Stimulated activated CD4-positive, alpha-beta T cell treated with anti-CD3 and anti-CD28 coated beads, Interleukin-4, amount 100 ng/mL, for 4 hours (primary cell): ENCODE measurements around the gene MOB4.
"Not testable (repeated sequence)": the region's sequence is repeated elsewhere in the genome, so short reads cannot be mapped to it uniquely, and the experiment has no call there.

ENCODE experiments used
- DNase-seq, 2 experiments: peaks; one replicate each; pipeline ENCODE4 v3.0.0-alpha.2; 2020

Gene MOB4

GRCh38 chr2:197515739-197516392, at the start of gene MOB4:
Gene MOB4, plus strand, starts transcription at chr2:197516066. Its CDS starts 21 bp downstream, at chr2:197516087.
- DNase-seq, result peak; percentile 86 to 94

DNA sequence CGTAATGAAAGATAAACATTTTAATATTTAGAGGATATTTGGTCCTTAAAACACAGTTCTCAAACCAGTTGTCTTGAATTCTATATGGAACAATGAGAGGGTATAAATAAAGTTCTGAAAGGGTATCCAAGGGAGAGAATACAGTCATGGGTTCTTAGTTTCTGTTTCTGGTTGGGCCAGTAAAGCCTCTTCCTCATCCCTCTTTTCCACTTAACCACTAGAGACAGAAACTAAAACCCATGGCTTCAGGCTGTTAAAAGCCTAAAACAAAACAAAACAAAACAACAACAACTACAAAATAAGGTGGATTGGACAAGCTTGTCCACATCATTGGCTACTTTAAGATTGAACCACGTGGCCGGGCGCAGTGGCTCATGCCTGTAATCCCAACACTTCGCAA, 43.7 kb upstream of the MOB4 start:
- no peak for DNase-seq

DNA sequence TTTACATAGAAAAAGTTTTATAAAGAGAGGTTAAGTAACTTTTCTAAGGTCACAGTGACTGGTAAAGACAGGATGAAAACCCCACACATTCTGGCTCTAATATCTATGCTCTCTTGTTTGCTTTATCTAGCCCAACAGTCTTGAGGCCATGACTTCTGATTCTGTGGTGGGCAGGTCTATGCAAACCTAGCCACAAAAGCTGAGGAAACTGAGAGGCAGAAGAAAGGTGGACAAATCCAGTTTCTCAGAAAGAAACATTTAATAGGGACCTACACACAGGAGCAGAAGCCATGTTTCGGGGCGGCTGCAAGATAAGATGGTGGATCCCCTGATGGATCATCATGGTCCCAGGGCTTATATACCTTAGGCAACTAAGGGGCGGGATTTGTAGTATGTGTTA, 38.1 kb upstream of the MOB4 start:
- no peak for DNase-seq

- no peak for DNase-seq
Measured at GRCh38 chr2:197480165-197481036, 35.5 kb upstream of the MOB4 start.

DNA sequence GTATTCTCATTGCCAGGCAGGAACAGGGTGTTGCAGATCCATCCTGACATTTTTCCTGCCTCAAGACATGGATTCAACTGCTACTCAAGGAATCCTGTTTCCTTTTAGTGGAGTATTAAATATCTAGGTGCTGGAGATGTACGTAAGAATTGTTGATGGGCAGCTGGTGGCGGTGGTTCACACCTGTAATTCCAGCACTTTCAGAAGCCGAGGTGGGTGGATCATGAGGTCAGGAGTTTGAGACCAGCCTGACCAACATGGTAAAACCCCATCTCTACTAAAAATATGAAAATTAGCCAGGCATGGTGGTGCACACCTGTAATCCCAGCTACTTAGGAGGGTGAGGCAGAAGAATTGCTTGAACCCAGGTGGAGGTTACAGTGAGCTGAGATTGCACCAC, 31.6 kb upstream of the MOB4 start:
- DNase-seq, result not testable (repeated sequence)

- no peak for DNase-seq
Measured at GRCh38 chr2:197486175-197486574, 29.7 kb upstream of the MOB4 start.

DNA sequence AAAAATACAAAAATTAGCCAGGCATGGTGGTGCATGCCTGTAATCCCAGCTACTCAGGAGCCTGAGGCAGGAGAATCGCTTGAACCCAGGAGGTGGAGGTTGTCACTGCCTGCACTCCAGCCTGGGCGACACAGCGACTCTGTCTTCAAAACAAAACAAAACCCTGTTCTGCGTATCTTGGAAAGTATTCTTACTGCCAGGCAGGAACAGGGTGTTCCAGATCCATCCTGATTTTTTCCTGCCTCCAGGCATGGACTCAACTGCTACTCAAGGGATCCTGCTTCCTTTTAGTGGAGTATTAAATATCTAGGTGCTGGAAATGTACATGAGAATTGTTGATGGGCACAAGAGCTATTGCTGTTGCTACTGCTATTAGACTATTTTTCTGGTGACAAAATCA, 28.5 kb upstream of the MOB4 start:
- no peak for DNase-seq

DNA sequence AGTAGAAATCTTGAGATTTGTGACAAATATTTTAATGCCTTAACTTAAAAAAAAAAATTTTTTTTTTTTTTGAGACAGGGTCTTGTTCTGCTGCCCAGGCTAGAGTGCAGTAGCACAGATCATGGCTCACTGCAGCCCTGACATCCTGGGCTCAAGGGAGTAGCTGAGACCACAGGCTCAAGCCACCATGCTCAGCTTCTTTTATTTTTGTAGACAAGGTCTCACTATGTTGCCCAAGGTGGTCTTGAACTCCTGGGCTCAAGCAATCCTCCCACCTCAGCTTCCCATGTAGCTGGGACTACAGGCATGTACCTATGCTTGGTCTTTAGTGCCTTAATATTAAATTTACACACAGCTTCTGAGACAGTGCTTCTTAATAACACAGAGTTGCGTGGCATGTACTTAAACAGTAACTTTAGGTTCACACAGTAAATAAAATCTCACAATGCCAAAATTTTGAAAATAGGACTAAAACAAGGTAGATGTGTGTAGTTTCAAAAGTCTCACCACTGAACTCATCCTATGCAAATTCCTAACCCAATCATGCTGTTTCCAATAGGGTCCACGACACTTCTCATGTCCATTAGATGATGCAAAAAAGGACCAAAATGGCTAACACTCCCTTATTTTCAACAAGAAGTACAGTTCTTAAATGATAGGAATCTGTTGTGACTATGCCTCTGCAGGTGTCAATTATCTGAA, 20.3 kb upstream of the MOB4 start:
- DNase-seq, result no peak

DNA sequence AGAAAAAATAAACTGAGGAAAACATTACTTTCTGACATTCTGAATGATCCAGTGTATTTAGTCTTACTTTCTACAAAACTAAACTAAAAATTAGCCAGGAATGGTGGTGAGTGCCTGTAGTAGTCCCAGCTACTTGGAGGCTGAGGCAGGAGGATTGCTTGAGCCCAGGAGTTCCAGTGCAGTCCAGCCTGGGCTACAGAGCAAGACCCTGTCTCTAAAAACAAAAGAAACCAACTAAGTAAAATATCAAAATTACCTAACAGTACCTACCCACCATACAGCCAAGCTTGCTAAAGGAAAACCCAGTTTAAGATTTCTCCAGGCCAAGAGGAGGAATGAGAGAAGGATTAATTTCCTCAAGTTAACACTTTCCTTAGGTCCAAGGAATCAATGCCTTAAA, 19.2 kb upstream of the MOB4 start:
- DNase-seq, result no peak

- no peak for DNase-seq
Measured at GRCh38 chr2:197497326-197497725, 18.5 kb upstream of the MOB4 start.

- no peak for DNase-seq
Measured at GRCh38 chr2:197498235-197498936, 17.5 kb upstream of the MOB4 start.

DNA sequence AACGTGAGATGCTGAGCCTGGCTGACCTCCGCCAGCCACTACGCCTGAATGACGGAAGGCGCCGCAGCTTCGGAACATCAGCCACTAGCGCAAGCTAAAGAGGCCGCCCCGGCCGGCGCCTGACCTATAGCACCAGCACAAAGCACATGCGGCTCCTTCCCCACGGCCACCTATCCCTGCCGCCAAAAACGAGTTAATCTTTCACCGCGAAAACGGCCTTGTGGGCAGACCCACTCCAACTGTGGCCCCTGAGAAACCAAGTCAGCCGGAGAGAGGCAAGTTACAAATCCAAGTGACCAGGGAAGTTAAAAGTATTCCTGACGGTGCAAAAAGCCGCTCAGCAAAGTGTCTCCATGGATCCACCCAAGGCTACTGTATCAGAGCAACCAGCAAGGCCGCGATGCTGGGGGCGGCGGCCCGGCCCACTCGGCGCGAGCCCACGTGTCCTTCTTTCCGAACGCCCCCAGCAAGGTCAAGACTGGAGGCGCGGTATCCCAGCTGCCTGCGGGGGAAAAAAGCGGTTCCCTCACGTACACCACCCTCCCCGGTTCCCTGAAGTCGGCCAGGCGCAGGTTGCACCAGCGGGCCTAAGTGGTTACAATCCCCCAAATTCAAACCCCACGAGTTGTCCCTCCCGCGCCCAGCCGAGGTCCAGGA, 16.8 kb upstream of the MOB4 start:
- DNase-seq, result peak; percentile 50 to 60

DNA sequence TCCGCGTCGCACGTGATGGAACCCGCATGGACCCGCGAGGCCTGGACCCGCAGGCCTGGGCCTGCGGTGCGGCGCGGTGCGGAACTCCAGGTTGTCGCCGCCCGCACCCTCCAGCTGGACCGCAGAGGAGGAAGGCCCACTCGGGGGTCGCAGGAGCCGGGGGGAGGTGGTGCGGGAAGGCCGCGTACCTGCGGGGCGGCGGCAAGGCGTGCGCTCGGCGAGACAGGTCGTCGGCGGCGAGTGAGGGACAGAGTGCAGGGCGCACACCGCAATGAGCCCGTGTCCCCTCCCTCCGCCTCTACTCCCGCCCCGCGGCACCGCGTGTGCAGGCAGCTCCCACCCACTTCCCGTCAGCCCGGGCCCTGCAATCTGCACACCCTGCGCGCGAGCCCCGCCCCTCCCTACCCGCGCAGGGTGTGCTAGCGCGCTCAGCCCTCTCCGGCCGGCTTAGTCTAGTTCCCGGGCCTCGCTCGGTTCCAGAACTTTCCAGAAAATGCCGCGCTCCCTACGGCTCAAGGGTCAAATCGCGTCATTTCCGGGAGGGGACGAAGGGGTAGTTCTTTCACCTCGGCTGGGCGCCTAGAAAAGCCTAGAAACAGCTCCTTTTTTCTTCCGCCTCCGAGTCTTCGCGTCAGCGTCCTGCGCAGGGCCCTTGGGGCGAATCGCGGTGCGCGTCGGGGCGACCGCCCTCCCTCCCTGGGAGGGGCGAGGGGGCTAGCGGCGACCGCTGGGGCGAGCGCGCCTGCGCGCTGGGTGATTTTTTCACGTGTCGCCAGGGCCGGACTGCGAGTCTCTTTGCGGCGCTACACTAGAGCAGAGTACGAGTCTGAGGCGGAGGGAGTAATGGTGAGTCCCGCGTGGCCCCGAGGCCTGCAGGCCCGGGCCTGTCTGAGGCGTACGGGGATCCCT, 16.0 kb upstream of the MOB4 start, which contains the start of the genes HSPD1 and HSPE1:
TSS of gene HSPD1 (minus strand) at position 247 of the 909 bp plus-strand sequence. CDS start 992 bp downstream, outside the sequence.
TSS of gene HSPE1 (plus strand) at position 786 of the 909 bp plus-strand sequence. CDS start at position 844, 58 bp downstream.
- DNase-seq, result peak; percentile 97 to 98

DNA sequence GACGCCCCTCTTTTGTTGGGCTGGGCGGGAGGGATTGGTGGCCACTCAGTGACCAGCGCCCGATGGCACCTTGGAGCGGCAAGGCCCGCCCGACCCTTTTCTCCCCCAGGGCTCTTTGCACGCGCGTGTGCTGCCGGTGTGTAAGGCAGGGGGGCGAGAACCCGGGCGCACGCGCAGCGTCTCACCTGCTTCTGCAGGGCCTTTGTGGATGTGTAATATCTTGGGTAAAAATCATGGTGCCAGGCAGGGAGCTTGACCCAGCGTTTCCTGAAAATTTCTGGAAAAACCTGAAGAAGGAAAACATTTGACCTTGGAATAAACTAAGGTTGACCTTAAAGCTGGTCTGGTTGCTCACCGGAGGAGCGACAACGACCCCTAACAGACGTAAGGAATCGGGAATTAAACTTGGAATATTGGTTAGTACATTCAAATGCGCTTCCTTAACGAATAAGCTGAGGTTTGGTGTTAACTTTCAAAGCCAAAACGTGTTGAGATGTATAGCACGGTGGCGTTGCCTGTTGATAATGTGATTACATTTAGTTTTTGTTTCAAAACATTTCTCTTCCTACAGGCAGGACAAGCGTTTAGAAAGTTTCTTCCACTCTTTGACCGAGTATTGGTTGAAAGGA, 15.2 kb upstream of the MOB4 start:
- DNase-seq, result no peak

- no peak for DNase-seq
Measured at GRCh38 chr2:197502201-197502600, 13.7 kb upstream of the MOB4 start.

- no peak for DNase-seq
Measured at GRCh38 chr2:197502685-197503084, 13.2 kb upstream of the MOB4 start.

DNA sequence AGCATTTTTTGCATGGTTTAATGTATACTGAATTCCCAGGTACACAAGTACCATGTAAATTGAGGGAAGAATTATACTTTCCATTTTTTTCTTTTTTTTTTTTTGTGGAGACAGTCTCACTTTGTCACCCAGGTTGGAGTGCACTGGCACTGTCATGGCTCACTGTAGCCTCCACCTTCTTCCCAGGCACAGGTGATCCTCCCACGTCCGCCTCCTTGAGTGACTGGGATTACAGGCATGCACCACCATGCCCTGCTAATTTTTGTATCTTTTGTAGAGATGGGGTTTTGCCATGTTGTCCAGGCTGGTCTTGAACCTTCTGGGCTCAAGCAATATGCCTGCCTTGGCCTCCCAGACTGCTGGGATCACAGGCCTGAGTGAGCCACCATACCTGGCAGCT, 11.9 kb upstream of the MOB4 start:
- no peak for DNase-seq

- no peak for DNase-seq
Measured at GRCh38 chr2:197504512-197504911, 11.4 kb upstream of the MOB4 start.

- no peak for DNase-seq
Measured at GRCh38 chr2:197506658-197507057, 9.2 kb upstream of the MOB4 start.

DNA sequence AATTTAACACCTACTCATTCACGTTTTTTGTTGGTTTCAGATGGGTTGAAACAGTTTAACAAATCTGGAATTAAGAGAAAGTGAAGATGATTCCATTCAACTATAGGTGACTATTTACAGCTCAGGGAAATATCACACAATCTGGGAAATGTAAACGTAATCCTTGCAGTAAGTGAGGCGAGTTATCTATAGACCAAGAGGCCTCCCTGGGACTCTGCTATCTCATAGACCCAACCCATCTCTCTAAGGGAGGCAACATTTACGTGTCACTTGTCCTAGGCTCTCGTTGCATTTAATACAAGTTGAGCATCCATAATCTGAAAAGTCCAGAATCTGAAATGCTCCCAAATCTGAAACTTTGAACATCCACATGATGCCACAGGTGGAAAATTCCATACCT, 2.0 kb upstream of the MOB4 start:
- DNase-seq, result no peak

GRCh38 chr2:197514754-197515153, 1.1 kb upstream of the MOB4 start:
- no peak for DNase-seq
